Stimulated activated CD4-positive, alpha-beta T cell treated with anti-CD3 and anti-CD28 coated beads, Interleukin-1b, Interleukin-23, amount 100 ng/mL, for 1 hour (primary cell): ENCODE results near the gene ZNF488.

ENCODE experiments used
- DNase-seq, 2 donors: peaks; one replicate each; pipeline ENCODE4 v3.0.0-alpha.2; 2020; ENCODE audit warnings: low read depth in 2 of 2

Gene ZNF488

DNA sequence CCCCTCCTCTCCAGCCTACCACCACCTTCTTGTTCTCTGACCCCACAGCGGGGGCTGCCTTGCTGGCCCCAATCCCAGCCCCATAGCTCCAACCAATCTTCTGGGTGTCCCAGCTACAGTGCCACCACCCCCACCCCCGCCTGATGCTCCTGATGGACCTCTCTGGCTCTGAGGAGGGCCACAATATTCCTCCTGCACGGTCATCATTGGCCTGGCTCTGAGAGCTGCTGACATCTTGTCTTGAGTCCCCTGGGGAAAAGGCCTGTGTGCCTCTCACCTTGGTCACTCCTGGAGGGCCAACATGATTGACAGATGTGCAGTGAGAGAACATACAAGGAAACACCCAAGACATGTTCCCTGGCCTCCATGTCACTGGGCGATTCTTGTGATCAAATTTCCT is 54.2 kb downstream of the ZNF488 start:
- no peak for DNase-seq

DNA sequence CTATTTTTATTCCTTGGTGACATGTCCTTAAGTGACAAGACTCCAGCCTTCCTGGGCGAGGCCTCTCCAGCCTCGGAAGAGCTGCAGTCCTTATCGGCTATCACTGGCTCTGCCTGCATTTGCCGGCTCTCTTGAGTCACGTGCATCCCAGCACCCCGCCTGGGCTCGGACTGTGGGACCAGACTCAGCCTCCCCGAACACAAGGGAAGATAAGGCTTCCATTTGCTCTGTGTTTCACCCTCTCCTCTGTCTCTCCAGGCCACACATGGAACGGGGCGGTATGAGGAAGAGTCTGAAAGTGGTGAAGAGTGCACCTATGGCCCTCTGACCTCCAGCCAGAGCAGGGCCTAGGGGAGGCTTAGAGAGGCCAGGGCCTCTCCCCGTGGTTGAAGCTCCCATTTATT is 57.2 kb downstream of the ZNF488 start:
- no peak for DNase-seq

DNA sequence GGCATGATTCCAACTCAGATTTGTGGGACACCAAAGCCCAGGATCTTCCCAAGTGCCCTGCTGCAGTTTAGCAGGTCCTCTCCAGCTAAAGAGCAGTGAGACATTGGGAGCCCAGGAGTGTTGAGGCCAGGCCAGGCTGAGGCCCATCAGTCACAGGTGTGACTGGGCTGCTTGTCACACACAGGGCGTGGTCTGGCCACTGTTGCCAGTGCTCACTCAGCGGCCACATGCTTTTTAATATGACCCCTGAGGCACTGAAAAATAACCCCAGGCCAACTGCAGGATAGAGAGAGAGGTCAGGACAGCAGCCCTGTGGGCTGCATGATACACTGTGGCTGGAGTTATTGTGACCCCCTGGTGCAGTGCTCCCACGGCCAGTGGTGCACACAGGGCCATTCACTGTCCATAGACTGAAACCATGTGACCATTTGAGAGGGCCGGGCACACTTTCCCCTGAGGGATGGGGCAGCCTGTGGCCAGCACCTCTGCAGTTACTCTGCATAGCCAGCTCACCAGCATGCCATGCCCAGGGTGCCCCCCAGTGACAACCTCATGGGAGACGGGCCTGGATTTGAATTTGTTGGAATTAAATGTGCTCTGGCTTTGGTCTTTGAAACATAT is 57.7 kb downstream of the ZNF488 start:
- DNase-seq: no peak

DNA sequence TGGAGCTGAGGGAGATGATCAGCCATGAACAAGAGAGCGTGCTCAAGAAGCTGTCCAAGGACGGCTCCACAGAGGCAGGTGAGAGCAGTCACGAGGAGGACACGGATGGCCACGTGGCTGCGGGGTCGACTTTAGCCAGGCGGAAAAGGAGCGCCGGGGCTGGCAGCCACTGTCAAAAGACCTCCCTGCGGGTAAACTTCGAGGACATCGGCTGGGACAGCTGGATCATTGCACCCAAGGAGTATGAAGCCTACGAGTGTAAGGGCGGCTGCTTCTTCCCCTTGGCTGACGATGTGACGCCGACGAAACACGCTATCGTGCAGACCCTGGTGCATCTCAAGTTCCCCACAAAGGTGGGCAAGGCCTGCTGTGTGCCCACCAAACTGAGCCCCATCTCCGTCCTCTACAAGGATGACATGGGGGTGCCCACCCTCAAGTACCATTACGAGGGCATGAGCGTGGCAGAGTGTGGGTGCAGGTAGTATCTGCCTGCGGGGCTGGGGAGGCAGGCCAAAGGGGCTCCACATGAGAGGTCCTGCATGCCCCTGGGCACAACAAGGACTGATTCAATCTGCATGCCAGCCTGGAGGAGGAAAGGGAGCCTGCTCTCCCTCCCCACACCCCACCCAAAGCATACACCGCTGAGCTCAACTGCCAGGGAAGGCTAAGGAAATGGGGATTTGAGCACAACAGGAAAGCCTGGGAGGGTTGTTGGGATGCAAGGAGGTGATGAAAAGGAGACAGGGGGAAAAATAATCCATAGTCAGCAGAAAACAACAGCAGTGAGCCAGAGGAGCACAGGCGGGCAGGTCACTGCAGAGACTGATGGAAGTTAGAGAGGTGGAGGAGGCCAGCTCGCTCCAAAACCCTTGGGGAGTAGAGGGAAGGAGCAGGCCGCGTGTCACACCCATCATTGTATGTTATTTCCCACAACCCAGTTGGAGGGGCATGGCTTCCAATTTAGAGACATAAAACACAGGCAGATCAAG is 58.5 kb downstream of the ZNF488 start:
- no peak for DNase-seq

DNA sequence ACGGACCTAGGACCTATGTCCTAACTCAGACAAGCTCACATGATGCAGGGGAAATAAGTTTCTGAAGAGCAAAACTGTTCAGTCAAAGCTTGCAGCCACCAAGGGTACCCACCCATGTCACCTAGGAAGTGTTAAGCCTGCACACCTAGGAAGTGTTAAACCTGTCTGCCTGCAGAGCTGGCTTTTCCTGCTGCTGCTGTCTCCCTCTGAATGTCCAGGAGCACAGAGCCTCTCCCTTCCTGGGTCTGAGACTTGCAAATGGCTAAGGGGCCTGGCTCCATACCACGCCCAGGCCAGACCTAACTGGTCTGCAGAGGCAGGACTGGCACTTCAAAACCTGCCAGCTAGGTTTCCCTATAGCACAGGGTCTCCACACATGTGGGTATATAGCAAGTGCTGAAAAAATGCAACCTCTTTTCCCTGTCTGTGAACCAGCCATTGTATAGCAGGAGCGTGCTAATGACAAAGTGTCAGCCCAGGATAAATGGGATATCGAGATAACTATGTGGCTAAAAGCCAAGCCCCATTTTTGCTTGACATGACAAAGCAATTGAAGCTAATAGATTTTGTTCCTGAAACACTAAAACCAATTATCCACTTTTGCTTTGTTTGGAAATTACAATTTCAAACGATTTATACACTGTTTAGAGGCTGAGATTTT is 60.3 kb downstream of the ZNF488 start:
- no peak for DNase-seq

DNA sequence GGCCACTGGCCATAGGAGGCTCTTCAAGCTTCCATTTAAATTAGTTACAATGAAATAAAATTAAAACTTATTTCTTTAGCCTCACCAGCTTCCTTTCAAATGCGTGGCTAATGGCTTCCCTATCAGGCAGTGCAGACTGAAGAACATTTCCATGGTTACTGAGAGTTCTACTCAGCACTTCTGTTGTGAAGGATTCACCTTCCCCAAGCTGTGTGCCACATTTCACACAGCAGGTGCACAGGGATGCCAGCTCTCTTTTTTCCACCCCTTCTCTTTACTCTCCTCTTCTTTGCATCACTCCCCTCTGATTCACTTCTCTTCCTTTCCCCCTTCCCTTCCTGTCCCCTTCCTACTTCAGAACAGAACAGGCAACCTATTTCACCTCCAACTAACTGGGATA is 61.0 kb downstream of the ZNF488 start:
- no peak for DNase-seq

DNA sequence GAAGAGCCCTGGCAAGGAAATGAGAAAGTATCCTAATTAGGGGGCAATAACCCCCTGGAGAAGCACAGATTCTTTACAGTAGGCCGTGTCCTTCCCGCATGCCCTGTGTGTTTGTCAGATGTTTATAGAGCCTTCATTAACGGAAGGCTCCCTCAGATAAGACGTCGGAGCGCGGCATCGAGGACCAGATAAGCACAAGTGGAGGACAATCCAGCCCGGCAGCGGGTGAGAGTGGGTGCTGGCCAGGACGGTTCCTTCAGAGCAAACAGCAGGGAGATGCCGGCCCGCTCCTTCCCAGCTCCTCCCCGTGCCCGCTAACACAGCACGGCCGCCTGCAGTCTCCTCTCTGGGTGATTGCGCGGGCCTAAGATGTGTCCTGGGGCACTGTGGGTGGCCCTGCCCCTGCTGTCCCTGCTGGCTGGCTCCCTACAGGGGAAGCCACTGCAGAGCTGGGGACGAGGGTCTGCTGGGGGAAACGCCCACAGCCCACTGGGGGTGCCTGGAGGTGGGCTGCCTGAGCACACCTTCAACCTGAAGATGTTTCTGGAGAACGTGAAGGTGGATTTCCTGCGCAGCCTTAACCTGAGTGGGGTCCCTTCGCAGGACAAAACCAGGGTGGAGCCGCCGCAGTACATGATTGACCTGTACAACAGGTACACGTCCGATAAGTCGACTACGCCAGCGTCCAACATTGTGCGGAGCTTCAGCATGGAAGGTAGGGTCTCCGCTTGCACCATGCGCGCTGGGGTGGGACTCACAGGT is 61.6 kb downstream of the ZNF488 start, which contains the start of gene GDF2:
TSS of gene GDF2 (plus strand) at position 155 of the 762 bp plus-strand sequence. CDS start at position 370, 215 bp downstream.
- no peak for DNase-seq

DNA sequence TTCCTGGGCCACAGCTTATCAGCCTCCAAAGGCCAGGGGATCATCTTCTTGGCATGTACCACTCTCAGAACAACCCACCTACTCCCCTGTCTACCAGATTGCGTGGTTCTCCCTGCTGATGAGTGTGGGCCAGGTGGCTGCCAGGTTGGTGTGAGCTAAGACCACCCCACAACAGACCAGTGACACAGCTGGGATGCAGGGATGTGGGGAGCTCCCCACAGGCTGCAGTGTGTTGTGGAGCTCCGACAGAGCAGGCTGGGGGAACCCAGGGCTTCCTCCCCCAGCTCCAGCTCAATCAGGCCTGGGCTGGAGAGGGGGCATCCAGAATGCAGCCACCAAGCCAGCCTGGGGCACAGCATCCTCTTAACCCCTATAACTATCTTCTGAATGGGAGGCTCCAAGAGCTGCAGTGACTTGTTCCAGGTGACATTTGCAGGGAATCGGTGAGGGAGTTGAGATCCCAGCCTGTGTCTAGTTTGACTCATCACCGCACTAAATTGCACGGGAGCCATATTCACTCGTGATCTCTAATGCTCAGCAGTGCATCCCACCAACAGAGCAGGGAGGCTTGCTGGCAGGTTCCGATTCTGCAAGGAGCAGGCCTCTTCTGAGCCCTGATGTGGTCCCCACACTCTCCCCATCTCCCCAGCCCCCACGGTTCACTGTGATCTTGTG is 62.4 kb downstream of the ZNF488 start:
- no peak for DNase-seq

DNA sequence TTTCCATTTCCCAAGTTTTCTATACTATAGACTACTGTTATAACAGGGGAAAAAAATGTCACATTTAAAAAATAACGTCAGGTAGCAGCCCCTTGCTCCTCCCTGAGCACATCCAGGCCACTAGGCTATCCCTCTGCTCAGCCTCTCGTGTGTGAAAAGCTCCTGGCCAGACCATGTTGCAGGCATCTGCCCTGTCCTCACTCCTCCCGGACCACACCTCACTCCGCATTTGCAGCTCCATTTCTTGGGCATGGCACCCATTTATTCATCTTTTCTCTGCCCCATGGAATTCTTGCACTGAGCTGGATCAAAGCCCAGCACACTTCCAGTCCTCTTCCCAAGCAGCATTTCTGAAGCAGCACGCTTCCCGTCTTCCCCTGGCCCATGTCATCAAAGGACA is 63.3 kb downstream of the ZNF488 start:
- DNase-seq: no peak

DNA sequence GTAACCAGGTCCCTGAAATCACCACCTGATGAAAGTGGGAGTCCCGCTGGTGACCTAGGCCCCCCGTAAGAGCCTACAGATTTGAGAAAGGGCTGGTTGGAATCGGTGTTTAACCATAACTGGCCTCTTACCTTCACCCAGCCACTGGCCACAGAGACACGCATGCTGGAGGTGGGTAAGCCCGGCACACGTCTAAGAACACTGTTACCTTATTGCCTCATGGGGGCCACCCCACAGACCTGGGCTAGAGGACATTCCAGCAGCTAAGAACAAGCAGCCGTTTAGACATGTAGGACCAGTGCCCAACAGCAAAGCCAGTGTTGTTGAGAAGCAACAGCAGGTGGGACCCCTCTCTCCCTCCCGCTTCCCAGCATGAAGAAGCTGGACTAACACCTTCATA is 64.3 kb downstream of the ZNF488 start:
- no peak for DNase-seq

DNA sequence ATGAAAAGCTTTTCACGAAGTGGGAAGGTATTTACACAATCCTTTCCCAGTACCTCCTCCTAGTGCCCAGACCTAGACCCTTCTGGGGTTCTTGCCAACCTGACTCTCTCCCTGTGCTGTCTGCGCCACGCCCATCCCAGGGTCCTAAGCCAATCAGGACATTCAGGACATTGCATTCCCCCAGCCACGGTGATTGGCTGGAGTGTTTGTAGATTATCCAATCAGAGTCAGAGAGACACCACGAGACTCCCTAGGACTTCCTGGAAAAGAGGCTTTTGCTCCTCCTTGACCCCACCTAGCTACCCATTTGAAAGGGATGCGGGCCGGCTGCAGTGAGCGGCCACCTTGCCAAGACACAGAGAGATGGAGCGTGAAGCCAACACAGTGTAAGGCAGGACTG is 65.4 kb downstream of the ZNF488 start:
- DNase-seq: no peak

DNA sequence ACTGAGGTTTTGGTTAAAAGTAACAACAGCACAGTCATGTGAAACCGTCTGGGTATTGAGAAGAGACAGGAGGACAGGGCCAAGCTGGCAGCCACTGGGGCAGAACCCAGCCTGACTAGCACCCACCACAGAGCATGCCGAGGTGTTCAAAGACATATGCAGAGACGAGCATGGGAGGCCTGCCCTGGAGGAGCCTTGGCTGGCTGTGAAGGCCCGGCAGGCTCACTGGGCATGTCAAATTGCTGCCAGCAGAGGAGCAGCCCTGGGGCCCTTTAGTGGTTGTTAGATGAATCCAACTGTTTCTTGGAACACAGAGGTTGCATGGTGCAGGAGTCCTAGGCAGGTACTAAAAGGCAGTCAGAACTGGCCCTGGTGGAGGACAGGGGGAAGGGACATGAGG is 66.8 kb downstream of the ZNF488 start:
- no peak for DNase-seq

DNA sequence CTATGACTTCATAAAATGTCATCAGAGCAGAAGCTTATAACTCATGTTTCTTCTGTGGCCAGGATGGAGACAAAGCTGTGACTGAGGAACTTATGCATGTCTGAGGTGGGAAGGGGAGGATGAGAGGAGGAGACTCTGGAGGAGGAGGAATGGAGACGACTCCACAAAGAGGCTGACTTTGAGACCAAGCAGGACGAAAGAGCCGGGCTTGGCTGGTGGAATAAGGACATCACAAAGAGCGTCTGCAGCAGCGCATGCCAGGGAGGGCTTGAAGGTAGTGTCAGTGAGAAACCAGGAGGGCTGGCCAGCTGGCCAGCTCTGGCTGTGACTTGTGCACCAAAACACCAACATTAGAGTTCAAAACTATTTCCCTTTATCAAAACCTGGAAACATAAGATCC is 68.0 kb downstream of the ZNF488 start:
- no peak for DNase-seq
